Stimulated activated CD4-positive, alpha-beta T cell treated with anti-CD3 and anti-CD28 coated beads, Interleukin-2, amount 100 ng/mL, for 4 hours (primary cell): Measurements from ENCODE around the gene SUPT3H.
A peak's percentile ranks its signal among the peaks of the same experiment; 100 is the strongest.
"Not testable (repeated sequence)": the region's sequence is repeated elsewhere in the genome, so short reads cannot be mapped to it uniquely, and the experiment has no call there.

Experiments
- DNase-seq: peaks from one replicate; pipeline ENCODE4 v3.0.0-alpha.2; 2020; ENCODE audit warnings: low read depth

SUPT3H gene

GRCh38 chr6:45323656-45324224 is 54.0 kb downstream of the SUPT3H start:
- no peak for DNase-seq

GRCh38 chr6:45320349-45320748 is 57.4 kb downstream of the SUPT3H start:
- DNase-seq: no peak

- DNase-seq: no peak
These were observed 63.6 kb downstream of the SUPT3H start for GRCh38 chr6:45314146-45314545.

GRCh38 chr6:45310118-45310788 is 67.5 kb downstream of the SUPT3H start:
- DNase-seq: peak; percentile 3

GRCh38 chr6:45305546-45305945 is 72.2 kb downstream of the SUPT3H start:
- no peak for DNase-seq

DNA sequence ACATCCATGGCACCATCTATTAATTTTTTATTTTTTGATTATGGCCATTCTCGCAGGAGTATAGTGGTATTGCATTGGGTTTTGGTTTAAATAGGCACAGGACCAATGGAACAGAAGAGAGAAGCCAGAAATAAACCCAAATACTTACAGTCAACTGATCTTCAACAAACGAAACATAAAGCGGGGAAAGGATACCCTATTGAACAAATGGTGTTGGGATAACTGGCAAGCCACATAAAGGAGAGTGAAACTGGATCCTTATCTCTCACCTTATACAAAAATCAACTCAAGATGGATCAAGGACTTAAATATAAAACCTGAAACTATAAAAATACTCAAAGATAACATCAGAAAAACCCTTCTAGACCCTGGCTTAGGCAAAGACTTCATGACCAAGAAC is 74.9 kb downstream of the SUPT3H start:
- no peak for DNase-seq

DNA sequence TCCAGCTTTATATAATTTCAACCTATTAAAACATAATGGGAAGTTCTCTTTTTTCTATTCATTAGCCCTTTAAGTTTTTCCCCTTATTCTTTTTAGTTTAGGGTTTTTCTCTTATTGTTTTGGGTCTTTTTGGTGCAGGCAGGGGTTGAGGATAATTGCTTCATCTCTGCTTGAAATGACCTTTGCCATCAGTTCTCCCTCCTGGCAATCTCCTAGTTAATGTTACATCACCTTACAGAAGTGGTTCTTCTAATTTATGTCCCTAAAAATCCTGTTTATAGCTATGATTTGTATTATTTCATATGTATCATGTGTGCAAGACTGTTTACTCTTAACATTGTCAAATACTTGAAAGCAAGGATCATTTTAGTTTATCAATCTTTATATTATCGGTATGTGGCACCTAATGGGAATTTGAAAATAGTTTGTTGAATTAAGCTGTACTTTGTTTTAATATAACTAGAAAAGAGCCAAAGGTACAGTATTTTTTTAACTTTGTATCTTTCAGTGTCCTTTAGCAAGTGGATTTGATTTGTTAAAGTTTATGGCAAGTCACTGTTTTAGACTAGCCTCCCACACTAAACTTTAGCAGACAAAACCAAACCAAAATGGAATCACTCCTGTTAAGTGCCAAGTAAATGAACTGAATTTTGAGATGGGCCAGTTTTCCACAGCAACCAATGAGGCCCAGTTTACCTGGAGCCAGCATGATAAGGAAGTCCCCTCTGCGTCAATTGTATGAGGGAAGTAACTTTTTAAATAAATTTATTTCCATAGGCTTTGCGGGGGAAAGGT is 76.2 kb downstream of the SUPT3H start:
- no peak for DNase-seq

GRCh38 chr6:45300736-45301135 is 77.0 kb downstream of the SUPT3H start:
- DNase-seq: no peak

- no peak for DNase-seq
These were observed 78.6 kb downstream of the SUPT3H start for GRCh38 chr6:45299096-45299581.

GRCh38 chr6:45297320-45297719 is 80.4 kb downstream of the SUPT3H start:
- no peak for DNase-seq

DNA sequence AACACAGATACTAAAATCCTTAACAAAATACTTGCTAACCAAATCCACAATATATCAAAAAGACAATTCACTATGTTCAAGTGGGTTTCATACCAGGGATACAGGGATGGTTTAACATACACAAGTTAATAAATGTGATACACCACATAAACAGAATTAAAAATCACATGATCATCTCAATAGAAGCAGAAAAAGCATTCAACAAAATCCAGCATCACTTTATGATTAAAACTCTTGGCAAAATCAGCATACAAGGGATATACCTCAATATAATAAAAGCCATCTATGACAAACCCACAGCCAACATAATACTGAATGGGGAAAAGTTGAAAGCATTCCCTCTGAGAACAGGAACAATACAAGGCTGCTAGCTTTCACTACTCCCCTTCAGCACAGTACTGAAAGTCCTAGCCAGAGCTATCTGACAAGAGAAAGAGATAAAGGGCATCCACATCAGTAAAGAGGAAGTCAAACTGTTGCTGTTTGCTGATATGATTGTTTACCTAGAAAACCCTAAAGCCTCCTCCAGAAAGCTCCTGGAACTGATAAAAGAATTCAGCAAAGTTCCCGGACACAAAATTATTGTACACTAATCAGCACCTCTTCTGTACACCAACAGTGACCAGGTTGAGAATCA is 83.6 kb downstream of the SUPT3H start:
- not testable (repeated sequence) for DNase-seq

GRCh38 chr6:45293306-45293705 is 84.4 kb downstream of the SUPT3H start:
- DNase-seq: no peak

- DNase-seq: no peak
These were observed 87.8 kb downstream of the SUPT3H start for GRCh38 chr6:45289751-45290514.

DNA sequence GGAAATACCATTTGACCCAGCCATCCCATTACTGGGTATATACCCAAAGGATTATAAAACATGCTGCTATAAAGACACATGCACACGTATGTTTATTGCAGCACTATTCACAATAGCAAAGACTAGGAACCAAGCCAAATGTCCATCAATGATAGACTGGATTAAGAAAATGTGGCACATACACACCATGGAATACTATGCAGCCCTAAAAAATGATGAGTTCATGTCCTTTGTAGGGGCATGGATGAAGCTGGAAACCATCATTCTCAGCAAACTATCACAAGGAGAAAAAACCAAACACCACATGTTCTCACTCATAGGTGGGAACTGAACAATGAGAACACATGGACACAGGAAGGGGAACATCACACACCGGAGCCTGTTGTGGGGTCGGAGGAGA is 91.0 kb downstream of the SUPT3H start:
- DNase-seq: not testable (repeated sequence)

DNA sequence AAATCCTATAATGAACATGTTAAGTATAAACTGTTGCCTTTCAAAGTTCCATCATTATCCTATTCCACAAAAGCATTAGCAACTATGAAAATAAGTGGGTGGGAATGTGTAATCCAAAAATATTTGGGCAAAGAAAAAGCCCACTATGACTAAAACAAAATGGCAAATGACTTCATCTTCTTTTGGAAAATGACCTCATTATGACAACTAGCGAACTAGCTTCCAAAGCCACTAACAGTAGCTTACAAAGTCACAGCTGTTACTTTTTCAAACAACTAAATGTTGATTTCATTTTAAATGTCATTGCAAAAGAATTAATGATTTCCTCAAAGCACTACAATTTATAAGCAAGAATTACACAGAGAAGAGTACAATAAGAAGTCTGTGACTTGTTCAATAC is 99.4 kb downstream of the SUPT3H start:
- DNase-seq: no peak

DNA sequence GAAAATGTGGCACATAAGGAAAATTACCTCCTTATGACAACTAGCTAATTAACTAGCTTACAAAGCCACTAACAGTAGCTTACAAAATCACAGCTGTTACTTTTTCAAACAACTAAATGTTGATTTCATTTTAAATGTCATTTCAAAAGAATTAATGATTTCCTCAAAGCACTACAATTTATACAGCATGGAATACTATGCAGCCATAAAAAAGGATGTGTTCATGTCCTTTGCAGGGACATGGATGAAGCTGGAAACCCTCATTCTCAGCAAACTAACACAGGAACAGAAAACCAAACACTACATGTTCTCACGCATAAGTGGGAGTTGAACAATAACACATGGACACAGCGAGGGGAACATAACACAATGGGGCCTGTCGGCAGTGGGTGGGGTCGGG is 100.0 kb downstream of the SUPT3H start:
- DNase-seq: not testable (repeated sequence)

DNA sequence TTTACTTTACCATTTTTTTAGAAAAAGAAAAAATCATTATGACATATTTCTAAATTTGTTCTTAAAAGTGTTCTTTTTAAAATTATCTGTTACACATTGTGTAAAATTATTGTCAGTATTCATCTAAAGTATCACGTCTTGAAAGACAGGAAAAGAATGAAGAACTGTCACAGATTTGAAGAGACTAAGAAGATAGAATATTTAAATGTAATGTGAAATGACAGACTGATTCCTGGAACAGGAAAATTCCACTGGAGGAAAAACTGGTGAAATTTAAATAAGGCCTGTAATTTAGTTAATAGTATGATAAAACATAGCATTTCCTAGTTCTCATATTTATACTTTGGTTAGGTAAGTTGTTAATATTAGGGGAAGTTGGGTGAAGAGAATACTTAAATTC is 102.4 kb downstream of the SUPT3H start:
- DNase-seq: no peak

GRCh38 chr6:45272626-45273025 is 105.1 kb downstream of the SUPT3H start:
- no peak for DNase-seq

- DNase-seq: no peak
These were observed 112.5 kb downstream of the SUPT3H start for GRCh38 chr6:45265246-45265645.

- no peak for DNase-seq
These were observed 117.0 kb downstream of the SUPT3H start for GRCh38 chr6:45260696-45261095.

- DNase-seq: no peak
These were observed 120.7 kb downstream of the SUPT3H start for GRCh38 chr6:45256697-45257695.
